Measurements from ENCODE around the gene ELFN2.
"Not testable (repeated sequence)": the region's sequence is repeated elsewhere in the genome, so short reads cannot be mapped to it uniquely, and the experiment has no call there.

Gene ELFN2, protein sequence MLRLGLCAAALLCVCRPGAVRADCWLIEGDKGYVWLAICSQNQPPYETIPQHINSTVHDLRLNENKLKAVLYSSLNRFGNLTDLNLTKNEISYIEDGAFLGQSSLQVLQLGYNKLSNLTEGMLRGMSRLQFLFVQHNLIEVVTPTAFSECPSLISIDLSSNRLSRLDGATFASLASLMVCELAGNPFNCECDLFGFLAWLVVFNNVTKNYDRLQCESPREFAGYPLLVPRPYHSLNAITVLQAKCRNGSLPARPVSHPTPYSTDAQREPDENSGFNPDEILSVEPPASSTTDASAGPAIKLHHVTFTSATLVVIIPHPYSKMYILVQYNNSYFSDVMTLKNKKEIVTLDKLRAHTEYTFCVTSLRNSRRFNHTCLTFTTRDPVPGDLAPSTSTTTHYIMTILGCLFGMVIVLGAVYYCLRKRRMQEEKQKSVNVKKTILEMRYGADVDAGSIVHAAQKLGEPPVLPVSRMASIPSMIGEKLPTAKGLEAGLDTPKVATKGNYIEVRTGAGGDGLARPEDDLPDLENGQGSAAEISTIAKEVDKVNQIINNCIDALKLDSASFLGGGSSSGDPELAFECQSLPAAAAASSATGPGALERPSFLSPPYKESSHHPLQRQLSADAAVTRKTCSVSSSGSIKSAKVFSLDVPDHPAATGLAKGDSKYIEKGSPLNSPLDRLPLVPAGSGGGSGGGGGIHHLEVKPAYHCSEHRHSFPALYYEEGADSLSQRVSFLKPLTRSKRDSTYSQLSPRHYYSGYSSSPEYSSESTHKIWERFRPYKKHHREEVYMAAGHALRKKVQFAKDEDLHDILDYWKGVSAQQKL

DNA sequence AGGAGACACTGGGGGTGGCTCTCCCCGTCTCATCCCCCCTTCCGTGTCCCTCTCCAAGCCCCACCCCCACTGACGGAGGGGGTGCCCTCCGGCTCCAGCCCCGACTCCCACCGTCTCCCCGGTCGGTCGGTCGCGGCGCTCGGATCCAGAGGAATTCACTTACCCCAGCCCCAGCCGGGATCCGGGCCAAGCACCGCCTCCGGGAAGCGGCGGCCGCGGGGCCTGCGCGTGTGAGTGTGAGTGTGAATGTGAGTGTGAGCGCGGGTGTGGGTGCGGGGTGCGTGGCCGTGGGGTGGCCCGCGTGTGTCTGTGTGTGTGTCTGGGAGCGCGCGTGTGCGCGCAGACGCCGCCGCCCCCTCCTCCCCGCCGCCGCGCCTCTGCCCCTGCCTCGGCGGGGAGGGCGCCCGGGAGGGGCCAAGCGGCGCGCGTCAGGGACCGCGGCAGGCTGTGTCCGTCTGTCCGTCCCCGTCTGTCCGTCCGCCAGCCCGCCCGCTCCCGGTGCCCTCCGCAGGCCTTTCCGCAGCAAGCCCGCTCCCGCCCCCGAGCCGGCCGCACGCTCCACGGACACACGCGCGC lies at the start of gene ELFN2:
Gene ELFN2, minus strand, starts transcription at position 345 of the 576 bp plus-strand sequence. CDS start 51,945 bp downstream, outside the sequence.
- DNase-seq = no peak

DNA sequence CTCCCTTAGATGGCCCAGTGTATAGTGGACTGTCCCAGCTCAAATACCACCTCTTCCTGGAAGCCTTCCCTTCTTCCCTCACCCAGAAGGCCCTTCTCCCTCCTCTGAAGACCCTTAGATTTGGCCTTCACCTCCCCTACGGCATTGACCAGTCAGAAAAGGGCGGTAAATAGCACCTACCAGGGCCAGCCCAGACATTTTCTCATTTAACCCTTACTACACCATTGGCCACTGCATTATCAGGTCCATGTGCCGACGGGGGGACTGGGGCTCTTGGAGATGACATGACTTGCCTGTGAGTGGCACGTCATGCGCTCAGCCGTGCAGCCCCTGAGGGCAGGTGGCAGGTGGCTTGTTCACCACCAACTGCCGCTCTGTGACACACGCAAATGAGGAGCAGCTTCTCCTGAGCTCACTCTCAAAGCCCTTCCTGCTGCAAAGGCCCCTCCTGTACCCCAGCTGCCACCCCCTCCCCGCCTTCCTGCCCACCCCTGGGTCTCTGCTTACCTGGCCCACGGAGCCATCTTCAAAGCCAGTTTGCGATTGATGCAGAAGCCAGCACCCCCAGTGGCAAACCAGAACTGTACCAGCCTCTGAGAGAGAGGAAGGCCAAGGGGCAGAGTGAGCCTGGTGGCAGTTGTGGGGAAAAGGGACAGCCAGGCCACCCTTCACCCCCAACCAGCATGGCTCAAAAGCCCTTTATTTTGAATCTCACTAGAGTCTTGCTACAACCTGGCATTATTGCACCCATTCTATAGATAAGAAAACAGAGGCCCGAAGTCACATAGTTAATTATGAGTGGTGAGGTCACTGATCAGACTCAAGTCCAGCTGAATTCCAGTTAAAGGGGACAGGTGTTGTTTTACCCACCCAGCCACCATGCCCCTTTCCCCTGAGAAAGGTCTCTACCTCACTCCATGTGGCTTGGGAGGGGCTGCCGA lies 49.4 kb upstream of the ELFN2 start:
- no peak for DNase-seq

DNA sequence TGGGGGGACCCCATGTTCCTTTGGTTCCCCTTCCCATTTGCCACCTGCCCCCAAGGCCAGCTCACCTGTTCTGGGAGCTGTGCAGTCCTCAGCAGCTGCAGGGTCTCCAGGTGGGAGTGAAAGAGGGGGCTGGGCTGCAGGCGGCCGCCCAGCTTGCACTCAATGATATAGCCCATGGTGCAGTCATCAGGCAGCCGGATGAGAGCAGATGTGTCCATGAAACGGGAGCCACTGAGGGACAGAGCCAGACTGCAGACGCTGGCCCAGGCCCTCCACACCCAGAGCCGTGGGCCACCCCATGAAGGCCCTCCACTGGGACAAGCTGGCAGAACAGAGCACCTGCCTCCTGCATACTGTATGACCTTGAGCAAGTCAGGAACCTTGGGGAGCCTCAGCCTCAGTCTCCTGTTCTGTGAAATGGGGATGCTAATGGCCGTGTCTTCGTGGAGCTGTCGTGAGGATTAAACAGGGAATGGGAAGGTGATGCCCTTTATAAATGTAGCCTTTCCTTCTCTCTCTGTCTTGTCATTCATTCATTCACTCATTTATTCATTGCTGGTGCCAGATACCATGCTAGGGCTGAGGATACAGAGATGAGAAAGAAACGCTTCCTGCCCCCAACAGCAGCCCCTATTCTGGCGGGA lies 47.3 kb upstream of the ELFN2 start:
- DNase-seq = no peak

DNA sequence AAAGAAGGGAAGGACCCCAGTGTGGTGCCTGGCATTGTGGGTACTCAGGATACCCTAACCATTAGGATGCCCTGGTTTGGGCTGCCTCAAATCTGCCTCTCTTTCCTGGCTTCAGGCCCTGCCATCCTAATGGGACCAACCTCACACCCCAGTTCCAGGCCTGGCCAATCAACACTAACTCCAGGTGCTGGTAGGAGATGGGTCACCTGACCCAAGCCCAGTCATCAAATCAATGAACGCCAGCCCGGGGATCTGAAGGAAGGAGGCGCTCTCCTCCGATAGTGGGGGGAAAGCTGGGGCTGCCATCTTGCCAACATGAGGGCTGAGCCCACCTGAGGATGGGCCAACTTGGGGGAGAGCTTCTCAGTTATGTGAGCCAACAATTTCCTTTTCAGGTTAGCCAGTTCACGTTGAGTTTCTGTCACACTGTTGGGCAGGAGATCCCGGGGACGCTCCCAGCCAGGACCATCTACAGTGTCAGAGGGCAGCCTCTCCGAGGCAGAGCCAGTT lies 46.2 kb upstream of the ELFN2 start:
- DNase-seq = no peak

DNA sequence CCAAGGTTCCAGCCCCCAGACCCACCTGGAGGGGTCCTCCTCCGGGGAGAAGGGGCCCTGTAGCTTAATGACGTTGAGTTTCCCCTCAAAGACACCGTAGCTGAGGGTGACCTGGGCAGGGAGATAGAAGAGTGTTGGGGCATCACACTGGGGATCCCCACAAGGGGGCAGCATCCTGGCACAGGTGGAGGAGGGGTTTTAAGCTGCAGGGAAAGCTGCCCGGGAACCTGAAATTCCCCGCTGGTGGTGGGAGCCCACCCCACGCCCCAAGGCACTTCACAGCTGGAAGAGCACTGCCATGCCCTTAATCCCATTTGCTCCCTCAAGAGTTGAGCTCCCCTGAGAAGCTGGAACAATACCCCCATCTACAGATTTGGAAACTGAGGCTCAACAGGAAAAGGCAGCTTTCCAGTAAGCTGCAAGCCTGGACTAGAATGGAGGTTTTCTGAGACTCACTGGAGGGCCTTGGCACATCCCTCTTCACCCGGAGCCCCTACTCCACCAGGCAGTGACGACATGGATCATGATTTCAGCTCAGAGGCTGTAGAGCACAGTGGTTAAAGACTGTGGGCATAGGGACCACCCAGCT lies 45.2 kb upstream of the ELFN2 start:
- peak; percentile 53 for DNase-seq

DNA sequence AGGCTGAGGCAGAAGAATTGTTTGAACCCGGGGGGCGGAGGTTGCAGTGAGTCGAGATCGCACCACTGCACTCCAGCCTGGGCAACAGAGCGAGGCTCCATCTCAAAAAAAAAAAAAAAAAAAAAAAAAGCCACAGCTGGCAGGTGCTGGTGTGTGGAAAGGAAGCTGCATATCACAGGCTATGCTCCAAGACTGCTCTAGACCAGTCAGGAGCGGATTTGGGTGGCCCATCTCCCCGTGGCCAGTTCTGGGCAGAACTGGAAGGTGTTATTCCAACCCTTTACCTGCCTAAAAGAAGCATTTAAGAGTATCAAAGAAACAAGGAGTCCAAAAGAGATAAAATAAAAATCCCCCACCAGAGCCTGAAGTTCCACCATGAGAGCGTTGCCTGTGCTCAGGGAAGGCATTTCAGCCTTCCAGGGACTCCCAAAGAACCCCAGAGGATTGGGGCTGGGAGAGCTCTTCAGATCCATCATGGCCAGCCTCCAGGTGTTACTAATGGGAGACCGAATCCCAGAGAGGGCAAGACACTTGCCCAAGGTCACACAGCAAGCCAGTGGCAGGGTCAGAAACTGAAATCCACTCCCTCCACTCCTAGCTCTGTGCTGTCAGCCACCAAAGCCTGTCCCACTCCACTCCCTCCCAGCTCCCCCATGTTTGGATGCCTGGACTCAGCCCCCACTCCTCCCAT lies 44.6 kb upstream of the ELFN2 start:
- DNase-seq = no peak

DNA sequence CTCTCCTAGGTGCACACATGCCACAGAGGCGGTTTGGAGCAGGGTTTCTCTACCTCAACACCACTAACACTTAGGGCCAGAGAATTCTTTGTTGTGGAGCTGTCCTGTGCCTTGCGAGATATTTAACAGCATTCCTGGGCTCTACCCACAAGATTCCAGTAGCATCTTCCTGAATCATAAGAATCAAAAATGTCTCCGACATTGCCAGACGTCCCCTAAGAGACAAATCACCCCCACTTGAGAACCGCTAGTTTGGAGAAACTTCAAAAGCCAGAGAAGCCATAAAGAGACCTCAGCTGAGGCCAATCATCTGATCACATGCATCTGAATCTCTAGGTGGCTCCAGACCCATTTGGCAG lies 42.8 kb upstream of the ELFN2 start:
- DNase-seq = no peak

DNA sequence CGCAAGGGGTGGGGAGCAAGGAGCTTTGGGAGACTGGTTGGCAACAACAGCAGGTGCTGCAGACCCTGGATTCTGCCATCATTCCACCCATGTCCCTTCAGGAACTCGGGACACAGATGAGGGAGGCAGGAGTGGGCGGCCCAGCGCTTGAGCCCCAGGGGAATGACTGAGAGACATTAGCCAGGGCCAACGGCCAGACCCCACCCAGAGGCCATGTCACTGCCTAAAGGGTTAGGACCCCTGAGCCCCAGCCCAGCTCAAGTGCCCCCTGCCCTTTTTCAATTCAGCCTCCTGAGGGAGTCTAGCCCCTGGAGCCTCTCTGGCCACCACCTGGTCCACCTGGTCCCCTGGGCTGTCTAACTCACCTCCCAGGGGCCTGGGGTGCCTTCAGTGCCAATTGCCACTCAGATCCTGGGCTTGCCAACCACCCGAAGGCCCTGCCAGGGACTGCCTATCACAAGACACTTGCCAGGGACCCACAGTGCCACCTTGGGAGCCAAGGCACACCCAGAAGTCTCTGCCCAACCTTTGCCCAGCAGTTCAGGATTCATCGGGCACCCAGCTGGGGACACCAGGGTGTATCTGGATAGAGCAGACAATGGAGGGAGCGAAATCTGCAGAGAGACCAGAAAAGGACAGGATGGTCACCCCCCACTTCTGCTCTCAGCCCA lies 42.3 kb upstream of the ELFN2 start:
- no peak for DNase-seq

DNA sequence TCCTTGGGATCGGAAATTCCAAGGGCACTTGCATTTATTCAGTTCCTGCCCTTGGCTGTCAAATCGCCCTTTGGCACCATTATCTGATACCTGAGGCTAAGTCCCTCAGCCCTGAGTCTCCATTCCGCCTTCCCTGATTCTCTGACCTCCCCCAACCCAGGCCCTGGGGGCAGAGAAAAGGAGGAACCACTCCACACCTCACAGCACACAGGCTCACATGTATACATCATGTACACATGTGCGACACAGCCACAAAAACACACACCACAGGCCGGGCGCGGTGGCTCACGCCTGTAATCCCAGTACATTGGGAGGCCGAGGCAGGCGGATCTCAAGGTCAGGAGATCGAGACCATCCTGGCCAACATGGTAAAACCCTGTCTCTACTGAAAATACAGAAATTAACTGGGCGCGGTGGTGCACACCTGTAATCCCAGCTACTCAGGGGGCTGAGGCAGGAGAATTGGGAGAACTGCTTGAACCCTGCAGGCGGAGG lies 41.0 kb upstream of the ELFN2 start:
- DNase-seq = not testable (repeated sequence)

DNA sequence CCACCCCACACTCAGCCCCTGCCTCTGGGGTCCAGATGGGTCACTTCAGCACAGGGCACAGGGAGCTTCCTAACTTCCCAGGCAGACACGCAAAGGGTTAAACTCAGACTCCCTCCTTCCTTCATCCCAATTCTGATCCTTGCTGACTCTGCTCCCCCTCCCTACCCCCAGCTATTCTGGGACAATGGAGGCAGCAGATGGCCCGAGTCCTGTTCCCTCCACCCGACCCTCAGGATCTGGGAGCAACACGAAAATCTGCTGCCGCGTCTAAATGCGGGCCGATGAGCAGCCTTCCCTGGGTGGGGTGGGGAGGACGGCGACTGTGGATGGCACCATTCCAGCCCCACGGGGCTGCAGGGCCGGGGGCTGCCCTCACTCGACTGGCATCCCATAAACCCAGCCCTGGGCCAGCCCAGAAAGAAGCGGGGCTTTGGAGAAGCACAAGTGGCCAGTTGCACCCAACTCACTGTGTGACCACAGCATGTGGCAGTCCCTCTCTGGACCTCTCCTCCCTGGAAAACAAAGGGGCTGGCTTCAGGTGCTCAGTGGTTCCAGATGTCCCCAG lies 40.2 kb upstream of the ELFN2 start:
- no peak for DNase-seq

DNA sequence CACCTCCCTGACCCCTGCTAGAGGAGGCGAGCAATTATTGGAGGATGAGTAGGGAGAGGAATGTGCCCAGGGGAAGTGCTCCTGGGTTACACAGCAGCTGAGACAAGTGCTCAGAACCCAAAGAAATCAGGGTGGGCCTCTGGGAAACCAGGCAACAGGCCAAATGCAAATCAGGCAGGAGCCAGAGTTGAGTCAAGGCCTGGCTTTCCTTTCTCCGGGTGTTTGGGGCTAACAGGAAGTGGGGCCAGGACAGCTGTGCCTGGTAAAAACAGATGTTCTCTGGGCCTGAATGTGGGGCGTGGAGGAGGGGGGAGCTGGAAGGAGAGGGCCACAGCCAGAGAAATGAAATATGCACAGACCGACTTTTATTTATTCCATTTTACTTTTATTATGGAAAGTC lies 36.9 kb upstream of the ELFN2 start:
- DNase-seq = no peak

DNA sequence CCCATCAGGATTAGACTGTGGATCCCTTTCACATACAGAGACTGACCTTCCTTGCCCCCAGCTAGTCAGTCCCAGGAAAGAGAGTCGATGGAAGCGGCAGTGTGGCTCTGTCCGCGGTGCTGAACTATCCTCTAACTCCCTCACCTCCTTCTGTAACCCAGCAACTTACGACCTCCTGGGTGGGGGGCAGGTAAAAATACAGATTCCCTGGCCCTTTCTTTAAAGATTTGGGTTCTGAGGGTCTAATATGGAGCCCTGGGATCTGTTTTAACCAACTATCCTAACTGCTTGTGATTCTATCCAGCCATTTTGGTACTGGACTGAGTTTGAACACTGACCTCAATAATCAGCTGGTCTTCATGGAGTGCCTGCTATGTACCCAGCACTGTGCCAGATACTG lies 35.7 kb upstream of the ELFN2 start:
- DNase-seq = no peak

DNA sequence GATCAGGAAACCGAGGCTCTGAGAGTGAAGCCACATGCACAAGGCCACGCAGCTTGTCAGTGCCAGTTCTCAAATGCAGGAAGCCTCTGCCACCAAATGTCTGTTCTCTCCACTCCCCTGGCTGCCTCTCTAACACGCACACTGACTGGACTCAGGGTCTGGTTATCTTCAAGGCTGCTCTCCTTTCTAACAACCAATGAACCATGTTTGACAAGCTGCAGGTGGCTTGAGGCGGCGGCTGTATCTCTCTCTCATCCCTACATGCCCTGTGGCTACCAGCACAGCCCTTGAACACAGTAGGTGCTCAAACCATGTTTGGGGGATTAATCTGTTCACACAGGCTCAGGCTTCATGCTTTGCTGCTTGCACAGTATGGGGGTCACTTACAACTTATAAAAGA lies 35.2 kb upstream of the ELFN2 start:
- no peak for DNase-seq

DNA sequence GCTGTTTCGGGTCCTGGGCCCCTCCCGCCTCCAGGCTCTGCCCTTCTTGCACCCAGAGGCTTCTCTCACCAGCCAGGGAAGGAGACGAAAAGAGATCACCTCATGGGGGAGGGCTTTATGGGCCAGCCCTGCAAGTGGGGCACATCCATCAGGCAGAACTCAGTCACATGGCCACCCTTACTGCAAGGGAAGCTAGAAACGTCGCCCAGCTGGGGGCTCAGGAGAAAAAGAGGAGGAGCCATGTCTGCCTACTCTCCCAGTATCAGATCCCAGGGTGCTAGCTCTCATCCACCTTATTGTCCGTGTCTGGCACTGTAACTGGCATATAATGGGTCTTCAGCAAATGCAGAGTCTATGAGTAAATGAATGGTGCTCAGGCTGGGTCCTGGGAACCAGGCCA lies 34.7 kb upstream of the ELFN2 start:
- DNase-seq = no peak

DNA sequence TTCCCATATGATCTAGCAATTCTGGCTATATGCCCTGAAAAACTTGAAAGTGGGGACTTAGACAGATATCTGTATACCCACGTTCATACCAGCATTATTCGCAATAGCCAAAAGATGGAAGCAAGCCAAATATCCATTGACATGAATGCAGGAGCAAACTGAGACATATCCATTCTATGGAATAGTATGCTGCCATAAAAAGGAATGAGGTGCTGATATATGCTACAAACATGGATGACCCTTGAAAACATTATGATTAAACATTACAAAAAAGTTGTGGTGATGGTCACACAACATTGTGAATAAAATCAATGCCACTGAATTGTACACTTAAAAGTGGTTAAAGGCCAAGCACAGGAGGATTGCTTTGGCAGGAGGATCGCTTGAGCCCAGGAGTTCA lies 33.4 kb upstream of the ELFN2 start:
- DNase-seq = no peak

DNA sequence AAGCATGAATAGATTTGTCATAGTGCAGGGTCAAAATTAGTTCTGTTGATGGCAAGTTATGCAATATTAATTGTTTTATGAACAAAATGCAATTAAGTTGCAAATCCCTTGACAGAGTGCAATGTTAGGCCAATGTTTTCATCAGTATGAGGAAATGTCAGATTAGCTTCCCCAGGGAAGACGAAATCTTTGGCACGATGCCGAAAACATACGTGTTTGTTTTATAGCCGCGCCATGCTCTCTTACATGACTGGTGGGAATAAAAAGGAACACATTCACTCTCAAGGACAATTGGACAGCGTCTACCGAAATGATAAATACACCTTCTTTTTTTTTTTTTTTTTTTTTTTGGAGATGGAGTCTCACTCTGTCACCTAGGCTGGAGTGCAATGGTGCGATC lies 31.9 kb upstream of the ELFN2 start:
- no peak for DNase-seq

DNA sequence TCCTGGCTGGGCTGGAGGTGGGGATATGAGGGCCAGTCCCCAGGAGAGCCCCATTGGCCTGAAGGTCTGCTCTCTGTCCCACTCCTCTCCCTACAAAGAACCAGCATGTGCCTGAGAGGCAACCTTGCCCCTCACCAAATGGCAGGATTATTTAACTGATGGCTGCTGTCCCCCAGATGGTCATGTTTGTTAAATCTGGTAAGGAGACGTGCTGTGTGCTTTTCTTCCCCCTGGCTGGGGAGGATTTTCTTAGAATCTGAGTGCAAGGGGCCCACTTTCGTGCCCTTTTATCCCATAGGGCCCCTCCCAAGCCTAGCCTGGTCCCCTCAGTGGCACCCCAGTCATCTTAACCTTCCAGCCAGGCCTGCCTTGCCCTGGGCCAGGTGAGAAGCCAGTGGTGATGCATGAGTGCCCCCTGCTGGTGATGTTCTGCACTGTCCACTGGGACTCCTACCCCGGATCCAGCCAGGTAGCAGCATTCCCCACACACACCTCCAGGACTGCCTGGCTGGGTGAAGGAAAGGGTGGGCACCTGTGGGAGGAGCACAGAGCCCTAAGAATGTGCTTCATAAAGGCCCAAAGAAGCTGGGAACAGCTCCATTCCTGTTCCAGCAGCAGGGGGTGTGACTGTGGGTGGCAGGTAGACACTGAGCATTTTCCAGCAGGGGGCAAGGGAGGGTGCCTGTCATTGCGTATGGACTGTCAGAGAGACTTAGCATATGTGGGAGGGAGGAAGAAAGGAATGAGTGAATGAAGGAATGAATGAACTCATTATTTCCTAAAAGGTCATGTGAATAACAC lies 30.0 kb upstream of the ELFN2 start:
- peak; percentile 92 for DNase-seq

DNA sequence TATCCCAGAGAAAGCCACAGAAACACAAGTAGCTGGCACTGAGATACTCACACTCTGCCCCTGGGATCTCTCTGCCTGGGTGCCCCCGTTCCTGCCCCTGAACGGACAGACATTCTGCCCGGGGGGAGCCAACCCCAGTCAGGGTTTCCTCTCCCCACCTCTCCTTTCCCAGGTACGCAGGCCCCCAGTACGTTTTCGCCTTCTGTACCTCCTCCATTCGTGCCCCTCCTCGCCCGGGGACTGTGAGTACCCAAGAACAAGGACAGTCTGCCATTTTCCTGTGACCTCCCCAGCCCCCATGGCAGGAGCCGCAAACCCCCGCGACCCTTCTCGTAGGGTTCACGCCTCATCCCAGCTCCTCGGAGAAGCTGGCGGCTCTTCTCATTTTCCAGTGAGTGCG lies 29.1 kb upstream of the ELFN2 start:
- no peak for DNase-seq

DNA sequence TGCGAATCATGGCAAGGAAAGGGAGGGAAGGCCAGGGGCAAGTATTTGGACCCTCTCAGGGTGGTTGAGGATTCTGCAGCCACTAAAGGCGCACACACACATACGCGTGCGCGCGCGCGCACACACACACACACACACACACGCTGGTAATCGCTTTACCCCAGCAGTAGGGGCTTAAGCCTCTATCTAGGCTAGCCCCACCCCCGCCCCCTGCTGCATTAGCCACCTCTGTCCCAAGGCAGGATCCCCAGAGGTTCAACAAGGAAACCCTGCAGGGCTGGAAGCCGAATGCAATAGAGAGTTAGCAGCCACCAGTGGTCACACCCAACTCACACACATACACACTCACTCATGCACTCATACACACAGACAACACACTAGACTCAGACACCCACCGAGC lies 28.6 kb upstream of the ELFN2 start:
- no peak for DNase-seq

Data from activated CD4-positive, alpha-beta T cell treated with anti-CD3 and anti-CD28 coated beads for 48 hours (primary cell).